ENCODE measurements around the gene MPV17L2.

- no peak for TF ChIP-seq ZNF331 (CRISPR knock-in tag; IDR thresholded peaks at IDR 0.05; ENCODE audit: low read depth)
- TF ChIP-seq JUNB (IDR thresholded peaks at IDR 0.05; ENCODE audit: unreplicated experiment), result no peak
- no peak for TF ChIP-seq EZH2 (IDR thresholded peaks at IDR 0.05; ENCODE audit: low read depth, unreplicated experiment)
- TF ChIP-seq CTCF (conservative IDR thresholded peaks at IDR 0.05; ENCODE audit: low read depth in 2 of 2), result no peak
- TF ChIP-seq POLR2AphosphoS5 (IDR thresholded peaks at IDR 0.05; ENCODE audit: low read depth), result no peak
These were observed 36.1 kb upstream of the MPV17L2 start for GRCh38 chr19:18156841-18157464.

All from GM23338 (cell line).